ENCODE data around the gene TLR6.
A peak's percentile ranks its signal among the peaks of the same experiment; 100 is the strongest.
"Not testable (repeated sequence)": the region's sequence is repeated elsewhere in the genome, so short reads cannot be mapped to it uniquely, and the experiment has no call there.

Gene TLR6

DNA sequence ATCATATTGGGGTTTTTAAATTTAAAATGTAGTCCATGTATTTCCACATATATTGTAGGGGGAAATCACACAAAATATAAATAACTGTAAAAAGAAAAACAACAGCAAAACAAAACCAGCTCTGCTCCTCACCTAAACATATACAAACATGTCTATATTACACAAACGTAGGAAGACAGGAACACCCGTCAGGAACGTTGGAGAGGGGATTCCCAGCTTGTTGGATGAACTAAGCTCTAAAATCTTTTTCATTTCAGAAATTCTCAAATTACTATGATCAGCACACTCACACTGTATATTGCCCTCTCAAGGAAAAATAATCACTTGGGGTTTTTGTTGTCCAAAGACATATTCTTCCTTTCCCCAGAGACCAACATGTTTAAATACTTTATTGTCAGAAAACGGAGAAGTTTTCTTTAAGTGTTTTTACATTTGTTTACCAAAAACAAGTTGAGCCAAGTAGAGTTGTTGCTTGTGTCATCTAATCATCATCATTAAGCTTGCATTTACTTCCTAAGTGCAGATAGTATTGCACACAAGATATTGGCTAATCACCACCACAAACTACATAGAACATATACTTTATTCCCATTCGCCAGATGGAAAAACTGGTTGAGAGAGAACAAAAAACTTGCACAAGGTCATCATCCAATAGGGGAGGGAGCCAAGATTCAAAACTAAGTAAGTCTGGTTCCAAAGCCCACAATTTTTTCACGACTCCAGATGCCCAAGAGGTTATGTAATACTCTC, 71.4 kb downstream of the TLR6 start:
- DNase-seq (ENCODE audit: low read depth) = no peak

DNA sequence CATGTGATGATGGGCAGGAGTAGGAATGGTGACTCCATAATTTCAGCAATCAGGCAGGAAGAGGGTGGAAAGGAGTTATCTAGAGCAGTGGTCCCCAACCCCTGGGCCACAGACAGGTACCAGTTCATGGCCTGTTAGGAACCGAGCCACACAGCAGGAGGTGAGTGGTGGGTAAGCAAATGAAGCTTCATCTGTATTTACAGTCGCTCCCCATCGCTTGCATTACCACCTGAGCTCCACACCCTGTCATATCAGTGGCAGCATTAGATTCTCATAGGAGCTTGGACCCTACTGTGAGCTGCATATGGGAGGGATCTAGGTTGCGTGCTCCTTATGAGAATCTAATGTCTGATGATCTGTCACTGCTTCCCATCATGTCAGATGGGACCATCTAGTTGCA, 72.5 kb downstream of the TLR6 start:
- no peak for DNase-seq (ENCODE audit: low read depth)

DNA sequence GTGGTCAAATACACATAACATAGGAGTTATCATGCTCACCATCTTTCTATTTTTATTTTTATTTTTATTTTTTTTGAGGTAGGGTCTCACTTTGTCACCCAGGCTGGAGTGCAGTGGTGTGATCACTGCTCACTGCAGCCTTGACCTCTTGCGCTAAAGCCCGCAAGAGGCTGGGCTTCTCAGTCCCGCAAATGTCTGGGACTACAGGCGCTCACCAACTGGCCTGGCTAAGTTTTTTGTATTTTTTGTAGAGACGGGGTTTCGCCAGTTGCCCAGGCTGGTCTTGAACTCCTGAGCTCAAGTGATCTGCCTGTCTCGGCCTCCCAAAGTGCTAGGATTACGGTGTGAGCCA, 73.5 kb downstream of the TLR6 start:
- no peak for DNase-seq (ENCODE audit: low read depth)

DNA sequence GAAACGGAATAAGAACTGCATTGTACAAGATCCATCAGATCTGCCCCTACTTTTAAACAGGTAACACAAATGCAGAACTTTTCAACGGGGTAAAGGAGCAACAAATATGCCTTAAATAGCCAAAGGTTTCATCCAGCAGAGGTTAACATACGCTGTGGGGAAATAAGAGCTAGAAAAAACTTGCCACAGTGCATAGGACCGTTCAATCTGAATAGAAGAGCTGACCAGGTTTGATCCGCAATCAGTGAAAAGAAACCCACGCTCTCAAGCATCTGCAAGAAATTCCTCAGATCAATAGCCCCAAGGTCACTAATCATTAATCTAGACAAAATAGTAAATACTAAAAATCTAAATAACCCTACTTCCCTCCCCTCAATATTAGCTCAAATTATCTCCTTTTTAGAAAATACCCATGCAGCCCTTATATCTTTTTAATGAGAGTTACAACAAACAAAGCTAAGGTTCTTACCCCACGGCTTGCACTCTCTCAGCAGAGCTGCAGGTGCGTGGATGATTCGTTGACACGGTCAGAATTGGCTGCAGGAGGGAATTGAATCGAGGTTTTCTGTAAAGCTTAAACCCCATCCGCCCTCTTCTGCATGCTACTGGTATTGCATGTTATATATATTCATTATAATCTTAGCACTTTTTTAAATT, 74.0 kb downstream of the TLR6 start, which contains the start of gene TLR10:
Gene TLR10, minus strand, starts transcription at position 539 of the 657 bp plus-strand sequence. CDS start 7,400 bp downstream, outside the sequence.
- peak; percentile 21 for DNase-seq (ENCODE audit: low read depth)

DNA sequence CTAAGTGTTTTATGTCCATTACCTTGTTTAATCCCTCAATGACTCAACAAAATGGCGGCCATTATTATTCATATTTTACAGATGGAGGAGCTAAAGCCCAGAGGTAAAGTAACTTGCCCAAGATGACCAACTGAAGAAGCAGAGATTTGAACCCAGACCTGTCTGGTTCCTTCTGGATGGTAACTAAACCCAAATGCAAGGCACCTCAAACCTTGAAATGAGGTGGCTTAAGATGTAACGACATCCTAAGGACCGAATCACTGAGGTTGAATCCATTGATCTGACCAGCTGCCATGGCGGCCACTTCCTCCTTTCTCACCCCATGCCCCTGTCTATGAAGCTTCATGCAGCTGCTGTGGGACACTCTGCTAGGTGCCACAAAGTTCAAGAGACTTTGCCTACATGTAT, 74.8 kb downstream of the TLR6 start:
- no peak for DNase-seq (ENCODE audit: low read depth)

DNA sequence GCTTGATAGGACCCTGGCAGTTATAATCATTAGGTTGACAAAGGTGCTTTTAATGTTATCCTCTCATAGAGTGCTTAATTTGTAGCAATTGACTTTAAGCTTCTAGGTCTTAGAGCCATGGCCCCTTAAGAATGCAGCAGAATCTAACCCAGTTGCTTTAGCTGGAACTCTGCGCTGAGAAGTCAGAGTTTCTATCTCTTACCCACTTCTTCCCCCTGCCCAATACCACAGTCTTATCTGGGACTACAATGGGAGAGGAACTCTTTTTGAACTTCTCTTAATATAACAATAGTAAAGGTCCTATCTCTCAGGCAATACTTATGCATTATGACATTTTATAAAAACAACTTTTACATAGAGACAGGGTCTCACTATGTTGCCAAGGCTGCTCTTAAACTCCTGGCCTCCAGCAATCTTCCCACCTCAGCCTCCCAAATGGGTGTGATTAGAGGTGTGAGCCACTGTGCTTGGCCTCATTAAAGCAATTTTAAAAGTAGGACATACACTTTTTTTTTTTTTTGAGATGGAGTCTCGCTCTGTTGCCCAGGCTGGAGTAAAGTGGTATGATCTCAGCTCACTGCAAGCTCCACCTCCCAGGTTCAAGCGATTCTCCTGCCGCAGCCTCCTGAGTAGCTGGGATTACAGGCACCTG, 75.7 kb downstream of the TLR6 start:
- no peak for DNase-seq (ENCODE audit: low read depth)

DNA sequence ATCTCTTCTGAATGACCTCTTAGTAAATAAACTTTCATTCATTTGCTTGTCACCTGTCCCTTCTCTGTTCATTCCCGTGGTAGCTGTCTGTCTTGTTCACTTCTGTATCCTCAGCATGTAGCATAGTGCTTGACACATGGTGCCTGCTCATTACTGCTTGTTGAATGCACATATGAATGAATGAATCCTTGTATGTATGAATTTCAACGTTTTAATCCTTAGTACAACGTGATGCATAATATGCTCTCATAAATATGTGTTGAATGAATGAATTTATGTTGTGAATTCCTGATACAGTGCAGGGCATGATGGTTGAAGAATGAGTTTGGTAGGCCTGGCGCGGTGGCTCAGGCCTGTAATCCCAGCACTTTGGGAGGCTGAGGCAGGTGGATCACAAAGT, 76.8 kb downstream of the TLR6 start:
- DNase-seq (ENCODE audit: low read depth) = no peak

DNA sequence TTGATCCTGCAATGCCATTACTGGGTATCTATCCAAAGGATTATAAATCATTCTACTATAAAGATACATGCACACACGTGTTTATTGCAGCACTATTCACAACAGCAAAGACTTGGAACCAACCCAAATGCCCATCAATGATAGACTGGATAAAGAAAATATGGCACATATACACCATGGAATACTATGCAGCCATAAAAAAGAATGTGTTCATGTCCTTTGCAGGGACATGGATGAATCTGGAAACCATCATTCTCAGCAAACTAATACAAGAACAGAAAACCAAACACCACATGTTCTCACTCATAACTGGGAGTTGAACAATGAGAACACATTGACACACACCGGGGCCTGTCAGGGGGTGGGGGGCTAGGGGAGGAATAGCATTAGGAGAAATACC, 78.7 kb downstream of the TLR6 start:
- not testable (repeated sequence) for DNase-seq (ENCODE audit: low read depth)

DNA sequence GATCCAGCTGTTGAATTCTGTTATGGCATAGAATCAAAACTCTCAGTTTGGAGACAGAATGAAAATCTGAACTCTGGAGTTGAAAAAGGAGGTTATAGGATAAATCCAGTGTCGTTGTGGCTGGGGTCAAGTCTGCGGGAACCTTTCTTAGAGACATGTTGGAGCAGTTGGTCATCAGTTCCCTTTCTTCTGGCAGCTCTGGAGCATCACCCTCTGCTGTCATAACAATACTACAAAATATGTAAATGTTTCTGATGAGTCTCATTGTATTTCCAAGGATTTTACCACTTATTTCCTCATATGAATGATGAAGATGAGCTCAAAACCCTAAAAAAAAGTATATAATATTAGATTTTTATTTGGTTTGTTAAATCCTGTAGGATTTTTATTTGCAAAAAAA, 81.3 kb downstream of the TLR6 start:
- DNase-seq (ENCODE audit: low read depth) = no peak

DNA sequence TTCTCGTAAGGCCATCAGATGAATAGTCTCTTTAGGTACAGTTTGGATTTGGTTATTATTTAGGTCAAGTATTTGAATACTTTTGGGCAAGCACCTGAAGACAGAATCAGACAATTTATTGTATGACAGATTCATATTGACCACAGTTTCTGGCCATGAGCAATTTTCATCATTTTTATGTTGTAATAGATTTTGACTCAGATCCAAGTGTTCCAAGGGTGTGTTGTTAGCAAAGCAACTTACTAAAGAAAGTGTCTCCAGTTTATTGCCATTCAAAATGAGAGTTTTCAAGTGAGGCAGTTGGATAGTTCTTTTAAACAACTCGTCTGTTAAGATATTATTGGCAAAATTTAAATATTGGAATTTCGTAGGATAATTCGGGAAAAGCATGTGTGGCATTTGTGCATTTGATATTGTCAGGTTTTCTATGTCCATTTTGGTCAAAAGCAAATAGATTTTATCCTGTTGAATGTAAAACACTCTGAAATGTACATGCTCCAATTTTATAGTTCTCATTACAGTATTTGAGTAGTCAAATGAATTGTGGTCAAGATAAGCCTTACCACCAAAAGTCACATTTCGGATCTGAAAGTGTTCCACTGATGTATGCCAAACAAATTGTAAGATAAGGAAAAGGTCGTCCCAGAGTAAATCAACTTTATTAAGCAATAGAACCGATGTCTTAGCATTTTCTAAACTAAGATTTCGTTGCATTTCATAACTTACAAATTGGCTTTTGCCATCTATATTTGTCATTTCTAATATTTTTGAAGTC, 82.2 kb downstream of the TLR6 start:
- no peak for DNase-seq (ENCODE audit: low read depth)

Data from fibroblast of gingiva (primary cell).